ENCODE measurements around the gene KCNG4. TPM values are rescaled to one million over a fixed set of nuclear protein-coding genes. Genes with fewer than 3 reads are reported as not detected.

Gene KCNG4
- total and polyA plus RNA-seq, 2 of the 8 experiments (the other 6 are each of a cell fraction or from before 2014, with no cell fraction given) = not detected

- H3K9me3 ChIP-seq (ENCODE audit: insufficient read depth in 2 of 2, low read depth in 1 of 2, low read length in 1 of 2) = no peaks in the 10 kb centered on the region; a peak in 1 of 4 replicates
- no peaks in the 10 kb centered on the region for H3K23me2 ChIP-seq (ENCODE audit: low read depth, low read length)
- H3K9ac ChIP-seq (replicated peaks in 1 of 4; ENCODE audit: extremely low read depth in 1 of 4, low read depth in 3 of 4, low read length in 3 of 4) = no peak overlapping the region
- FAIRE-seq = no peak
- H3K56ac ChIP-seq (replicated peaks; ENCODE audit: insufficient read length, low read depth, low read length) = no peak overlapping the region
- no peaks in the 10 kb centered on the region for H3K36me3 ChIP-seq (ENCODE audit: control insufficient read depth in 2 of 4, insufficient read depth in 4 of 4, low read length in 3 of 4)
- CTCF ChIA-PET (ENCODE audit: partially characterized antibody) = interaction anchor here (1.2 to 5.0 kb wide), 5 partner anchors 11 to 71 kb away, joined by 3 to 16 read pairs (median 4); partner anchors contain the start of gene TAF1C
- H3K18ac ChIP-seq (ENCODE audit: extremely low read depth, low read length) = no peak overlapping the region
- no peak overlapping the region for H4K5ac ChIP-seq (ENCODE audit: insufficient read length, low read depth, low read length)
- no peaks in the 10 kb centered on the region for H3K4me1 ChIP-seq (replicated peaks in 1 of 4; ENCODE audit: control insufficient read depth in 3 of 4, insufficient read depth in 4 of 4, low read length in 3 of 4)
- TF ChIP-seq CHD1 (IDR thresholded peaks at IDR 0.05; ENCODE audit: low read depth, low read length) (no peak), POLR2A (IDR thresholded peaks at IDR 0.05; ENCODE audit: control extremely low read depth in 1 of 2, low read depth in 2 of 2, low read length in 2 of 2) (no peak), CEBPB (IDR thresholded peaks at IDR 0.05; ENCODE audit: low read depth, low read length) (no peak), FOSL1 (IDR thresholded peaks at IDR 0.05; ENCODE audit: insufficient read depth, low read depth, low read length) (no peak), CREB1 (IDR thresholded peaks at IDR 0.05) (no peak), BRCA1 (IDR thresholded peaks at IDR 0.05; ENCODE audit: low read depth, low read length) (no peak), SP1 (IDR thresholded peaks at IDR 0.05; ENCODE audit: low read depth, low read length) (no peak), TAF1 (IDR thresholded peaks at IDR 0.05; ENCODE audit: low read depth, low read length) (no peak), TBP (IDR thresholded peaks at IDR 0.05; ENCODE audit: low read depth, low read length) (no peak), E2F6 (IDR thresholded peaks at IDR 0.05) (no peak), GTF2F1 (IDR thresholded peaks at IDR 0.05; ENCODE audit: borderline replicate concordance, low read depth, low read length) (no peak), RXRA (IDR thresholded peaks at IDR 0.05; ENCODE audit: insufficient read depth, low read depth, low read length) (no peak)
- H3K27ac ChIP-seq (ENCODE audit: low read depth, low read length) = no peak overlapping the region
- H3K79me2 ChIP-seq (ENCODE audit: control insufficient read depth in 1 of 2, insufficient read depth in 2 of 2, low read length in 2 of 2) = no peaks in the 10 kb centered on the region
- H4K91ac ChIP-seq (replicated peaks; ENCODE audit: insufficient read length, low read length) = no peak overlapping the region
- H3K4me3 ChIP-seq (ENCODE audit: extremely low read depth in 1 of 4, insufficient read depth in 2 of 4, low read depth in 3 of 4, low read length in 4 of 4) = no peak overlapping the region
- H4K20me1 ChIP-seq (replicated peaks in 1 of 2; ENCODE audit: control insufficient read depth in 1 of 2, insufficient read depth in 2 of 2, low read length in 2 of 2) = no peaks in the 10 kb centered on the region
- H3K23ac ChIP-seq (ENCODE audit: insufficient read length) = no peak overlapping the region
- no peak overlapping the region for H2AFZ ChIP-seq (ENCODE audit: low read length)
- H3K4ac ChIP-seq (replicated peaks; ENCODE audit: insufficient read length, low read depth, low read length) = no peak overlapping the region
- POLR2A ChIA-PET (ENCODE audit: partially characterized antibody) = no interaction called here
- H2BK12ac ChIP-seq (ENCODE audit: low read depth, low read length) = no peak overlapping the region
- no peak overlapping the region for H2AK5ac ChIP-seq (ENCODE audit: low read depth, low read length)
- no peak overlapping the region for H2BK20ac ChIP-seq (ENCODE audit: low read length)
- no peak overlapping the region for H3K4me2 ChIP-seq (ENCODE audit: insufficient read depth in 1 of 2, low read depth in 2 of 2, low read length in 2 of 2)
- no peak overlapping the region for H2BK5ac ChIP-seq (ENCODE audit: low read depth, low read length)
- H3K14ac ChIP-seq (ENCODE audit: insufficient read length) = no peak overlapping the region
- H4K8ac ChIP-seq (ENCODE audit: extremely low read depth, insufficient read depth, low read length) = no peak overlapping the region; the same call in 1 of the 2 replicates
- no peak overlapping the region for H2BK15ac ChIP-seq (ENCODE audit: low read length)
- no peak for DNase-seq (ENCODE audit: low read depth in 1 of 2, low spot score in 2 of 2)
- no peaks in the 10 kb centered on the region; a peak in 1 of 7 replicates for H3K27me3 ChIP-seq (replicated peaks in 1 of 4; ENCODE audit: control insufficient read depth in 3 of 4, extremely low read depth in 1 of 4, insufficient read depth in 3 of 4, low read length in 3 of 4)
- WGBS, 2 experiments (ENCODE audit: extremely low coverage in 1 of 2, insufficient coverage in 1 of 2, insufficient read length in 1 of 2, insufficient replicate concordance in 2 of 2, low coverage in 1 of 2, low lambda C conversion rate in 2 of 2, missing lambda C conversion rate in 1 of 2) = 92% methylated on average over 2 of the region's 2 CpGs; no CpG with 5 or more reads in 1 of the 2 experiments
- no peaks in the 10 kb centered on the region for H3K79me1 ChIP-seq (ENCODE audit: low read depth, low read length)
- H2BK120ac ChIP-seq (replicated peaks; ENCODE audit: low read depth, low read length) = no peak overlapping the region
Measured at GRCh38 chr16:84240455-84240854, 643 bp upstream of the KCNG4 start.

All from H1 (cell line).